Peyer's patch (tissue), 4 donors: Measurements from ENCODE around the gene ADIRF.
"Not testable (repeated sequence)": the region's sequence is repeated elsewhere in the genome, so short reads cannot be mapped to it uniquely, and the experiment has no call there.

ENCODE experiments used
- CTCF ChIP-seq, 6 experiments: fragments of 450-650 bp in 4 of 6; fragments of 200-600 bp in 2 of 6; sonication (generic) in 1 of 6; IDR thresholded peaks; one replicate each; pipeline ENCODE4 v1.5.1; 2017 to 2019; ENCODE audit warnings: antibody characterized with exemption in 6 of 6, mild to moderate bottlenecking in 3 of 6, moderate library complexity in 1 of 6
- POLR2A ChIP-seq, 2 donors: fragments of 450-650 bp; IDR thresholded peaks; one replicate each; pipeline ENCODE4 v1.5.1; 2017; ENCODE audit warnings: antibody characterized with exemption in 2 of 2, mild to moderate bottlenecking in 2 of 2, moderate library complexity in 2 of 2

GRCh38 chr10:86947806-86948205, 20.5 kb upstream of the ADIRF start:
- not testable (repeated sequence) for TF ChIP-seq CTCF, POLR2A (IDR thresholded peaks at IDR 0.05)
